Spleen (tissue), 7 donors: ENCODE measurements around the gene ACSF3.

Source experiments
- POLR2A ChIP-seq, 3 donors: fragments of 450-650 bp; IDR thresholded peaks; one replicate each; pipeline ENCODE4 v1.5.1; 2017; ENCODE audit warnings: antibody characterized with exemption in 3 of 3, mild to moderate bottlenecking in 1 of 3
- POLR2AphosphoS5 ChIP-seq, 3 donors: sonication (generic); formaldehyde crosslinking; IDR thresholded peaks; one replicate each; pipeline ENCODE4 v1.5.1; 2017; ENCODE audit warnings: antibody characterized with exemption in 3 of 3
- TF ChIP-seq, protein P1 (sequence below), 11 experiments: fragments of 200-600 bp in 7 of 11; fragments of 450-650 bp in 4 of 11; sonication (generic) in 4 of 11; IDR thresholded peaks in 8 of 11; conservative IDR thresholded peaks in 3 of 11; 1 replicate in 7 of 11; 2 replicates in 4 of 11; pipeline versions ENCODE4 v1.4.0 to v1.8.0; 2016 to 2021; ENCODE audit warnings: antibody characterized with exemption in 11 of 11, inconsistent platforms in 4 of 11, mild to moderate bottlenecking in 1 of 11
- donor health status: DM: no; HTN: no; CAD: no; lungs with moderate emphysema.
- donor health status: DM: no; HTN: no; CAD: no.
- donor health status: DM: no; HTN: no; CAD: no.

DNA sequence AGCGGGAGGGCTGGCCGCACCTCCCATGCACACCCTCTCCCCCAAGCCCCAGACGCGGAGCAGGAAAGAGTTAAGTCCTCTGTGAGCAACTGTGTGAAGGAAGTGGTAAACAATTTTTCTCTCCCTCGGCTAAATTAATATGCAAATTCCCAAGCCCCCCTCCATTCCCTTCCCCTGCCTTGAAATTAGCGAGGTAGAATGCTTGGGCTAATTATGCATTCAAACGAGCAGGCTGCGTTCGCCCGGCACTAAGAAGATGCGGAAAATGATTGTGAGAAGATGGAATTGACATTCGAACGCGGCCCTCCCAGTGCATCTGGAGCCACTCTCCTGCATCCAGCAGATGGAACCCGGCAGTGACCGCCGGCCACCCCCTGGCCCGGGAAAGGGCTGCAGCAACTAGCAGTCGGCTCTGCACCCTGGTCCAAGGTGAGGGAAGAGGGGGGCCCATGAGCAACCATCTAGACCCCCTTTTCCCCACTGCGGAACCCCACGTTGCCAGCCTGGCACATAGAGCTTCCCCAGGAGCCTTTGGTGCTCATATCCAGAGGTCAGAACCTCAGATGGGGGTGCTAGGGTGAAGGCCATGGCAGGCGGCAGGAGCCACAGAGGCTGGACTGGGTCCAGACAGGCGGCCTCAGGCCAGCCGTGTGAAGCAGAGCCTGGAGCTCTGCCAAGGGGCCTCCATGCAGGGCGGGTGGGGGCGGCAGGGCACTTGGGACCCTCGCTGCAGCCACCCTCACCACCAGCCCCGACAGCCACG is 49.1 kb upstream of the ACSF3 start:
- TF ChIP-seq POLR2A (IDR thresholded peaks at IDR 0.05) = no peak
- TF ChIP-seq, protein P1, sequence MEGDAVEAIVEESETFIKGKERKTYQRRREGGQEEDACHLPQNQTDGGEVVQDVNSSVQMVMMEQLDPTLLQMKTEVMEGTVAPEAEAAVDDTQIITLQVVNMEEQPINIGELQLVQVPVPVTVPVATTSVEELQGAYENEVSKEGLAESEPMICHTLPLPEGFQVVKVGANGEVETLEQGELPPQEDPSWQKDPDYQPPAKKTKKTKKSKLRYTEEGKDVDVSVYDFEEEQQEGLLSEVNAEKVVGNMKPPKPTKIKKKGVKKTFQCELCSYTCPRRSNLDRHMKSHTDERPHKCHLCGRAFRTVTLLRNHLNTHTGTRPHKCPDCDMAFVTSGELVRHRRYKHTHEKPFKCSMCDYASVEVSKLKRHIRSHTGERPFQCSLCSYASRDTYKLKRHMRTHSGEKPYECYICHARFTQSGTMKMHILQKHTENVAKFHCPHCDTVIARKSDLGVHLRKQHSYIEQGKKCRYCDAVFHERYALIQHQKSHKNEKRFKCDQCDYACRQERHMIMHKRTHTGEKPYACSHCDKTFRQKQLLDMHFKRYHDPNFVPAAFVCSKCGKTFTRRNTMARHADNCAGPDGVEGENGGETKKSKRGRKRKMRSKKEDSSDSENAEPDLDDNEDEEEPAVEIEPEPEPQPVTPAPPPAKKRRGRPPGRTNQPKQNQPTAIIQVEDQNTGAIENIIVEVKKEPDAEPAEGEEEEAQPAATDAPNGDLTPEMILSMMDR (IDR thresholded peaks at IDR 0.05 in 8 of 11, conservative IDR thresholded peaks at IDR 0.05 in 3 of 11) = no peak
- no peak for TF ChIP-seq POLR2AphosphoS5 (IDR thresholded peaks at IDR 0.05)
